Testis (tissue), 3 donors: Measurements from ENCODE around the gene PLXND1. TPM values are rescaled to one million over a fixed set of nuclear protein-coding genes. Genes with fewer than 3 reads are reported as not detected.
A peak's percentile ranks its signal among the peaks of the same experiment; 100 is the strongest.

Source experiments
- DNase-seq: peaks from one replicate; pipeline ENCODE4 v3.0.0-alpha.2; 2019
- H3K27ac ChIP-seq, 2 donors: fragments of 200-600 bp; sonication (generic); one replicate each; pipeline ENCODE4 v1.5.1; 2019
- H3K27me3 ChIP-seq: fragments of 200-600 bp; sonication (generic); one replicate; pipeline ENCODE4 v1.5.1; 2019
- H3K36me3 ChIP-seq: fragments of 200-600 bp; sonication (generic); one replicate; pipeline ENCODE4 v1.5.1; 2017; ENCODE audit warnings: low read depth; ENCODE audit errors: missing control alignments
- H3K4me1 ChIP-seq: fragments of 200-600 bp; sonication (generic); one replicate; pipeline ENCODE4 v1.5.1; 2019
- H3K4me3 ChIP-seq, 2 donors: fragments of 200-600 bp; sonication (generic); one replicate each; pipeline ENCODE4 v1.5.1; 2017 to 2019
- H3K9me3 ChIP-seq: fragments of 200-600 bp; sonication (generic); one replicate; pipeline ENCODE4 v1.5.1; 2017
- CTCF ChIP-seq, 3 experiments: fragments of 450-650 bp in 2 of 3; fragments of 200-600 bp in 1 of 3; sonication (generic) in 1 of 3; IDR thresholded peaks; one replicate each; pipeline ENCODE4 v1.5.1; 2016 to 2019; ENCODE audit warnings: antibody characterized with exemption in 3 of 3, mild to moderate bottlenecking in 2 of 3, moderate library complexity in 1 of 3
- POLR2A ChIP-seq: fragments of 450-650 bp; IDR thresholded peaks from one replicate; pipeline ENCODE4 v1.6.1; 2017; ENCODE audit warnings: antibody characterized with exemption, mild to moderate bottlenecking, moderate library complexity
- WGBS, 2 donors: methylation state at CpG; one replicate each; pipeline ENCODE4 v1.1.5; 2018; 5-methylcytosine and 5-hydroxymethylcytosine counted together
- intact Hi-C: fragments of 100-400 bp; cut with DNase I; formaldehyde crosslinking; loops from one replicate; pipeline ENCODE4 v1.15.1; 2023; ENCODE audit warnings: low total_unique reads
- polyA plus RNA-seq: library from polyadenylated mRNA; stranded (reverse); fragments of 350-450 nt; fragmentation: Illumina TruSeq; extraction: RNeasy Lipid Tissue Mini Kit (QIAGEN cat#74804); gene quantifications from one replicate; pipeline ENCODE4 v1.2.3, GENCODE V29; 2014; ENCODE audit warnings: low read depth, low replicate concordance; ENCODE audit not compliant: insufficient read depth
- total RNA-seq, 2 donors: library from RNA; depleted of rRNA; stranded (reverse); fragments of >200 nt; gene quantifications; one replicate each; pipeline ENCODE4 v1.2.3, GENCODE V29; 2016

PLXND1 gene
- total and polyA plus RNA-seq, 3 donors from 2014 or later, result 50.2 to 87.8 (median 69.2) TPM

GRCh38 chr3:129594907-129595390, 11.5 kb downstream of the PLXND1 start:
- H3K27me3 ChIP-seq, result no peaks in the 10 kb centered on the region
- no peaks in the 10 kb centered on the region for H3K36me3 ChIP-seq
- peaks cover 83% of the 10 kb centered on the region for H3K4me1 ChIP-seq
- H3K4me3 ChIP-seq, result no peak overlapping the region
- no peak for DNase-seq
- no peaks in the 10 kb centered on the region for H3K9me3 ChIP-seq
- intact Hi-C loops, result no loop called here
- WGBS, 2 donors, result 55 to 73% methylated on average over 4 to 6 of the region's 6 CpGs
- TF ChIP-seq POLR2A (no peak), CTCF (IDR thresholded peaks at IDR 0.05) (no peak)
- peak overlapping the region; percentile 68 to 86 for H3K27ac ChIP-seq

GRCh38 chr3:129594409-129594808, 12.1 kb downstream of the PLXND1 start:
- intact Hi-C loops, result no loop called here
- peak overlapping the region; percentile 86 for H3K27ac ChIP-seq
- DNase-seq, result no peak
- TF ChIP-seq POLR2A (no peak), CTCF (IDR thresholded peaks at IDR 0.05) (no peak)
- 36 to 42% methylated on average over 10 of the region's 10 CpGs for WGBS, 2 donors
- peaks cover 85% of the 10 kb centered on the region for H3K4me1 ChIP-seq
- no peaks in the 10 kb centered on the region for H3K27me3 ChIP-seq
- H3K9me3 ChIP-seq, result no peaks in the 10 kb centered on the region
- no peaks in the 10 kb centered on the region for H3K36me3 ChIP-seq
- H3K4me3 ChIP-seq, result no peak overlapping the region

- no peaks in the 10 kb centered on the region for H3K9me3 ChIP-seq
- no peaks in the 10 kb centered on the region for H3K36me3 ChIP-seq
- H3K27me3 ChIP-seq, result no peaks in the 10 kb centered on the region
- no peak for TF ChIP-seq POLR2A
- TF ChIP-seq CTCF (IDR thresholded peaks at IDR 0.05), result no peak
- H3K4me3 ChIP-seq, result no peak overlapping the region
- intact Hi-C loops, result no loop called here
- peaks cover 91% of the 10 kb centered on the region for H3K4me1 ChIP-seq
- 54 to 67% methylated on average over 13 to 22 of the region's 22 CpGs for WGBS, 2 donors
- DNase-seq, result no peak
- peak overlapping the region; percentile 86 for H3K27ac ChIP-seq
Measured at GRCh38 chr3:129593595-129594339, 12.7 kb downstream of the PLXND1 start.

GRCh38 chr3:129593230-129593594, 13.3 kb downstream of the PLXND1 start:
- Histone ChIP-seq H3K4me1 (peaks cover 88% of the 10 kb centered on the region), H3K9me3 (no peaks in the 10 kb centered on the region), H3K27ac (peak overlapping the region; percentile 86), H3K36me3 (no peaks in the 10 kb centered on the region), H3K27me3 (no peaks in the 10 kb centered on the region), H3K4me3 (no peak overlapping the region)
- no peak for DNase-seq
- 76 to 89% methylated on average over 8 of the region's 8 CpGs for WGBS, 2 donors
- no peak for TF ChIP-seq POLR2A
- no peak for TF ChIP-seq CTCF (IDR thresholded peaks at IDR 0.05)
- intact Hi-C loops, result no loop called here
